ENCODE data around the gene SUSD4.

- no peak for TF ChIP-seq CTCF (conservative IDR thresholded peaks at IDR 0.05)
- no peak for TF ChIP-seq EZH2 (IDR thresholded peaks at IDR 0.05; ENCODE audit: low read depth)
Observed at GRCh38 chr1:223332997-223333396, 31.0 kb downstream of the SUSD4 start.

All from PC-9 (cell line).